ENCODE measurements around the gene TMEM52B. TPM values are rescaled to one million over a fixed set of nuclear protein-coding genes. Genes with fewer than 3 reads are reported as not detected.

The TMEM52B gene
- total and polyA plus RNA-seq, 8 donors = 0.28 to 2.2 (median 0.30) TPM; not detected in 5

DNA sequence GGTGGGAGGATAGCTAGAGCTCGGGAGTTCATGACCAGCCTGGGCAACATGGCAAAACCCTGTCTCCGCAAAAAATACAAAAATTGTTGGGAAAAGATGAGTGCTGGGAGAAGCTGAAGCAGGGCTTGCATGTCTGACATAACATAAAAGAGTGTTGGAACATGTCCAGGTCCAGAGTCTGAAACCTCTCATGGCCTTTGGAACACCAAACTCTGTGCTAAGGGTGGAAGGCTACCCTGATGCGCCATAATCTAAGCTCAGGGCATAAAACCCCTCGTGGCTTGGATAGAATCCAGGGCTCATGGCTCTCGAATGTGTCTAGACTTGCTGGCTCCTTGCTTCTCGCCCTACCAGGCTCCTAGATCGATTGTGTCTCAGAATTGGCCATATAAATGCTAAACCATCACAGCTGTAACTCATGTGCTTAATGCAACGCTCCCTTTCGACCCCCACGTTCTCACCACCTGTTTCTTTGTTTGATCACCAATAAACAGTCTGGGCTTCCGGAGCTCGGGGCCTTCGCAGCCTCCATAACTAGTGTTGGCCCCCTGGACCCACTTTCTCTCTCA, 42.1 kb upstream of the TMEM52B start:
- H3K27me3 ChIP-seq = no peaks in the 10 kb centered on the region
- no peaks in the 10 kb centered on the region for H3K36me3 ChIP-seq
- TF ChIP-seq, protein P1, sequence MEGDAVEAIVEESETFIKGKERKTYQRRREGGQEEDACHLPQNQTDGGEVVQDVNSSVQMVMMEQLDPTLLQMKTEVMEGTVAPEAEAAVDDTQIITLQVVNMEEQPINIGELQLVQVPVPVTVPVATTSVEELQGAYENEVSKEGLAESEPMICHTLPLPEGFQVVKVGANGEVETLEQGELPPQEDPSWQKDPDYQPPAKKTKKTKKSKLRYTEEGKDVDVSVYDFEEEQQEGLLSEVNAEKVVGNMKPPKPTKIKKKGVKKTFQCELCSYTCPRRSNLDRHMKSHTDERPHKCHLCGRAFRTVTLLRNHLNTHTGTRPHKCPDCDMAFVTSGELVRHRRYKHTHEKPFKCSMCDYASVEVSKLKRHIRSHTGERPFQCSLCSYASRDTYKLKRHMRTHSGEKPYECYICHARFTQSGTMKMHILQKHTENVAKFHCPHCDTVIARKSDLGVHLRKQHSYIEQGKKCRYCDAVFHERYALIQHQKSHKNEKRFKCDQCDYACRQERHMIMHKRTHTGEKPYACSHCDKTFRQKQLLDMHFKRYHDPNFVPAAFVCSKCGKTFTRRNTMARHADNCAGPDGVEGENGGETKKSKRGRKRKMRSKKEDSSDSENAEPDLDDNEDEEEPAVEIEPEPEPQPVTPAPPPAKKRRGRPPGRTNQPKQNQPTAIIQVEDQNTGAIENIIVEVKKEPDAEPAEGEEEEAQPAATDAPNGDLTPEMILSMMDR (IDR thresholded peaks at IDR 0.05) = no peak
- FAIRE-seq (no peak), ATAC-seq (no peak), DNase-seq (no peak)
- H3K27ac ChIP-seq = no peak overlapping the region
- no peaks in the 10 kb centered on the region for H3K4me1 ChIP-seq
- no peaks in the 10 kb centered on the region for H3K9me3 ChIP-seq
- no peak overlapping the region for H3K4me3 ChIP-seq
- 71 to 79% methylated on average over 13 of the region's 13 CpGs for WGBS, 2 donors
- intact Hi-C loops (cut with DNase I) = no loop called here

DNA sequence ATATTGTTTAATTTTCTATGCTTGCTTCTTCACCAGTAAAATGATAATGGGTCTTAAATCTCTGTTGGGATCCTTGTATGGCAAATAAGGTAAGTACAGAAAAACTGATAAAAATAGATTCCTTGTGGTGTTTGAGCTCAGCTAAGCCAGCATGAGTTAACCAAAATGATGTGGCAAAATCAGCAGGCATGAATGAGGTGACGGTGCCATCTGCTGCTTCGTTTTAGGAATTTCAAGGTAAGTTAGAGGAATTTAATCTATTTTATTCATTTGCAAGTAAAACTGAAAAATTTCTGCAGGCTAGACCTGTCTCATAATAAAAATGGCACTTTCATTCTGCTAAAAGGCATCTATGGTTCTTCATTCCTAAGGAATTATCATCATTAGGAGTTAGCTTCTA, 38.8 kb upstream of the TMEM52B start:
- H3K27me3 ChIP-seq = no peaks in the 10 kb centered on the region
- DNase-seq = no peak
- no peak overlapping the region for H3K27ac ChIP-seq
- ATAC-seq = peak in 3 of 4 donors; percentile 52 to 76 (median 58)
- intact Hi-C loops (cut with DNase I) = no loop called here
- no peak overlapping the region for H3K4me3 ChIP-seq
- no peaks in the 10 kb centered on the region for H3K36me3 ChIP-seq
- TF ChIP-seq, protein P1 (IDR thresholded peaks at IDR 0.05) = peak in 1 of 4 donors; percentile 11
- no peaks in the 10 kb centered on the region for H3K9me3 ChIP-seq
- 14 to 15% methylated on average over 2 of the region's 2 CpGs for WGBS, 2 donors
- no peaks in the 10 kb centered on the region for H3K4me1 ChIP-seq
- FAIRE-seq = peak; percentile 20

DNA sequence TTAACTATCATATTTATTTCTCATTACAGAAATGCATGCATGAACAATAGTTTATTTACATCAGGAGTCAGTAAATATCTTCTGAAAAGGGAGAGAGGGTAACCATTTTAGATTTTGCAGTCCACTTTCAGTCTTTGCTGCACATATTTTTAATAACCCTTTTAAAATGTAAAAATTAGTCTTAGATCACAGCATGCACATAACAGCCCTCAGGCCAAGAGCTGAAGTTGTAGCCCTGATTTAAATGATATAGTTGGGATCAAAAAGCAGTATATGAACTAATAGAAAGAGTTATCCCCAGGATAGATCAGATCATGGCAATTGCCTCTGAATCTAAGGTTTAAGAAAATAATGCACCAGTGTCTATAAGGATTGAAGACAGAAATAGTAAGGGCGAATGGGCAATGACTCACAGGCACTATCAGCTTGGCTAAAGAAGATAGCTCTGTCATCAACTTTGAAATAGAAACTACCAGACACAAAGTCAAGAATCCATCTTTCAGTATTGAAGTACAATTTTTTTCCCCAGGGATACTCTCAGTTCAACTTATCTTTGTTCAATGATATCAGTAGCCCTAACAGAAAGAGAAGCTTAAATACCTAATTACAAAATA, 35.7 kb upstream of the TMEM52B start:
- no peak for FAIRE-seq

GRCh38 chr12:10147714-10148403, 31.0 kb upstream of the TMEM52B start:
- ATAC-seq = no peak
- H3K27me3 ChIP-seq = no peaks in the 10 kb centered on the region
- no peaks in the 10 kb centered on the region for H3K9me3 ChIP-seq
- DNase-seq = no peak
- no peak overlapping the region for H3K27ac ChIP-seq
- H3K36me3 ChIP-seq = no peaks in the 10 kb centered on the region
- WGBS, 2 donors = 86 to 87% methylated on average over 5 of the region's 5 CpGs
- no peak overlapping the region for H3K4me3 ChIP-seq
- TF ChIP-seq, protein P1 (IDR thresholded peaks at IDR 0.05) = no peak
- FAIRE-seq = no peak
- intact Hi-C loops (cut with DNase I) = no loop called here
- H3K4me1 ChIP-seq = no peaks in the 10 kb centered on the region

More for the DNA sequence above, 35.7 kb upstream of the TMEM52B start:
- no peaks in the 10 kb centered on the region for H3K36me3 ChIP-seq
- no peak for ATAC-seq
- no peak overlapping the region for H3K4me3 ChIP-seq
- H3K4me1 ChIP-seq = no peaks in the 10 kb centered on the region
- DNase-seq = no peak
- intact Hi-C loops (cut with DNase I) = no loop called here
- TF ChIP-seq, protein P1 (IDR thresholded peaks at IDR 0.05) = no peak
- no peaks in the 10 kb centered on the region for H3K27me3 ChIP-seq
- 0% methylated on average over 1 of the region's 1 CpG for WGBS, 2 donors
- H3K9me3 ChIP-seq = no peaks in the 10 kb centered on the region
- H3K27ac ChIP-seq = no peak overlapping the region

DNA sequence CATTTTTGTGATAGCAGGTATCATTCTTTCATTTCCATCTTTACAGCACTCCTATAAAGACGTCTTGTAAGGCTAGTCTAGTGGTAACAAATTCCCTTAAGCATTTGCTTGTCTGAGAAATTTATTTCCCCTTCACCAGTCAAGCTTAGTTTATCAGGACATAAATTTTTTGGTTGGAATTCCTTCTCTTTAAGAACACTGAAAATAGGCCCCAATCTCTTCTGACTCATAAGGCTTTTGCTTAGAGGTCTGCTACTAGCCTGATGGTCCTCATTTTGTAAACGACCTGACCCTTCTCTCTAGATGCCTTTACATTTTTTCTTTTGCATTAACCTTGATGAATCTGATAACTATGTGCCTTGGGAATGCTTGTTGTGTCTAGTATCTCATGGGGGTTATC, 27.2 kb upstream of the TMEM52B start:
- H3K36me3 ChIP-seq = no peaks in the 10 kb centered on the region
- no peaks in the 10 kb centered on the region for H3K9me3 ChIP-seq
- 45 to 58% methylated on average over 2 of the region's 2 CpGs for WGBS, 2 donors
- DNase-seq = no peak
- FAIRE-seq = no peak
- H3K4me3 ChIP-seq = no peak overlapping the region
- H3K27me3 ChIP-seq = no peaks in the 10 kb centered on the region
- intact Hi-C loops (cut with DNase I) = no loop called here
- no peak for ATAC-seq
- TF ChIP-seq, protein P1 (IDR thresholded peaks at IDR 0.05) = no peak
- H3K4me1 ChIP-seq = peaks cover 0 to 5% (median 0%) of the 10 kb centered on the region in 3 donors
- H3K27ac ChIP-seq = no peak overlapping the region
